ENCODE results near the gene RHOBTB1. TPM values are rescaled to one million over a fixed set of nuclear protein-coding genes. Genes with fewer than 3 reads are reported as not detected.

The RHOBTB1 gene
- total and polyA plus RNA-seq, 2 experiments from 2014 or later, result 4.6 to 13.2 TPM

DNA sequence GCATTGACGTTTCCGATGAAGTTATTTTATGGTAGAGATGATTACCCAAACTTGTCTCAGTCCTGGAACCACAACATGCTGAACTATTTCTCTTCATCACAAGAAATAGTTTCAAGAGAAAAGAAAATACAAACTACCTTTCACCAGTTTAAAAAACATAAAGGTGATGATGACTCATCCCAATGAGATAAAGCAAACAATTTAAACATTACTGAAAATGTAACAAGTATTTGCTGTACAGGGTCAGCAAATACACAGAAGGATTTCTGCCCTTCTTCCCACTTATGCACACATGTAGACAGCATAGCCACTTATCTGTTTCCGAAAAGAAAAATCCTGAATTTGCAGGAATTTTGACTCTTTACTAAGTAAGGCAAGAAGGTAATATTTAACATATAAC lies 50.8 kb downstream of the RHOBTB1 start (continued):
- TF ChIP-seq, protein P1, sequence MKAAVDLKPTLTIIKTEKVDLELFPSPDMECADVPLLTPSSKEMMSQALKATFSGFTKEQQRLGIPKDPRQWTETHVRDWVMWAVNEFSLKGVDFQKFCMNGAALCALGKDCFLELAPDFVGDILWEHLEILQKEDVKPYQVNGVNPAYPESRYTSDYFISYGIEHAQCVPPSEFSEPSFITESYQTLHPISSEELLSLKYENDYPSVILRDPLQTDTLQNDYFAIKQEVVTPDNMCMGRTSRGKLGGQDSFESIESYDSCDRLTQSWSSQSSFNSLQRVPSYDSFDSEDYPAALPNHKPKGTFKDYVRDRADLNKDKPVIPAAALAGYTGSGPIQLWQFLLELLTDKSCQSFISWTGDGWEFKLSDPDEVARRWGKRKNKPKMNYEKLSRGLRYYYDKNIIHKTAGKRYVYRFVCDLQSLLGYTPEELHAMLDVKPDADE (IDR thresholded peaks at IDR 0.05), result no peak
- TF ChIP-seq POLR2AphosphoS5 (IDR thresholded peaks at IDR 0.05; ENCODE audit: low read depth) (no peak), STAT1 (IDR thresholded peaks at IDR 0.05; ENCODE audit: unreplicated experiment) (no peak), JUNB (IDR thresholded peaks at IDR 0.05; ENCODE audit: unreplicated experiment) (no peak), NANOG (IDR thresholded peaks at IDR 0.05; ENCODE audit: borderline replicate concordance) (no peak), CREB1 (CRISPR knock-in tag; IDR thresholded peaks at IDR 0.05; ENCODE audit: low read depth) (no peak), ZNF331 (CRISPR knock-in tag; IDR thresholded peaks at IDR 0.05; ENCODE audit: low read depth) (no peak)
- TF ChIP-seq, protein P2, sequence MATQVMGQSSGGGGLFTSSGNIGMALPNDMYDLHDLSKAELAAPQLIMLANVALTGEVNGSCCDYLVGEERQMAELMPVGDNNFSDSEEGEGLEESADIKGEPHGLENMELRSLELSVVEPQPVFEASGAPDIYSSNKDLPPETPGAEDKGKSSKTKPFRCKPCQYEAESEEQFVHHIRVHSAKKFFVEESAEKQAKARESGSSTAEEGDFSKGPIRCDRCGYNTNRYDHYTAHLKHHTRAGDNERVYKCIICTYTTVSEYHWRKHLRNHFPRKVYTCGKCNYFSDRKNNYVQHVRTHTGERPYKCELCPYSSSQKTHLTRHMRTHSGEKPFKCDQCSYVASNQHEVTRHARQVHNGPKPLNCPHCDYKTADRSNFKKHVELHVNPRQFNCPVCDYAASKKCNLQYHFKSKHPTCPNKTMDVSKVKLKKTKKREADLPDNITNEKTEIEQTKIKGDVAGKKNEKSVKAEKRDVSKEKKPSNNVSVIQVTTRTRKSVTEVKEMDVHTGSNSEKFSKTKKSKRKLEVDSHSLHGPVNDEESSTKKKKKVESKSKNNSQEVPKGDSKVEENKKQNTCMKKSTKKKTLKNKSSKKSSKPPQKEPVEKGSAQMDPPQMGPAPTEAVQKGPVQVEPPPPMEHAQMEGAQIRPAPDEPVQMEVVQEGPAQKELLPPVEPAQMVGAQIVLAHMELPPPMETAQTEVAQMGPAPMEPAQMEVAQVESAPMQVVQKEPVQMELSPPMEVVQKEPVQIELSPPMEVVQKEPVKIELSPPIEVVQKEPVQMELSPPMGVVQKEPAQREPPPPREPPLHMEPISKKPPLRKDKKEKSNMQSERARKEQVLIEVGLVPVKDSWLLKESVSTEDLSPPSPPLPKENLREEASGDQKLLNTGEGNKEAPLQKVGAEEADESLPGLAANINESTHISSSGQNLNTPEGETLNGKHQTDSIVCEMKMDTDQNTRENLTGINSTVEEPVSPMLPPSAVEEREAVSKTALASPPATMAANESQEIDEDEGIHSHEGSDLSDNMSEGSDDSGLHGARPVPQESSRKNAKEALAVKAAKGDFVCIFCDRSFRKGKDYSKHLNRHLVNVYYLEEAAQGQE (IDR thresholded peaks at IDR 0.05; ENCODE audit: unreplicated experiment), result no peak

- no peak overlapping the region for H3K27ac Mint-ChIP-seq
- TF ChIP-seq EZH2phosphoT487 (IDR thresholded peaks at IDR 0.05; ENCODE audit: unreplicated experiment), result no peak
- TF ChIP-seq, protein P3, sequence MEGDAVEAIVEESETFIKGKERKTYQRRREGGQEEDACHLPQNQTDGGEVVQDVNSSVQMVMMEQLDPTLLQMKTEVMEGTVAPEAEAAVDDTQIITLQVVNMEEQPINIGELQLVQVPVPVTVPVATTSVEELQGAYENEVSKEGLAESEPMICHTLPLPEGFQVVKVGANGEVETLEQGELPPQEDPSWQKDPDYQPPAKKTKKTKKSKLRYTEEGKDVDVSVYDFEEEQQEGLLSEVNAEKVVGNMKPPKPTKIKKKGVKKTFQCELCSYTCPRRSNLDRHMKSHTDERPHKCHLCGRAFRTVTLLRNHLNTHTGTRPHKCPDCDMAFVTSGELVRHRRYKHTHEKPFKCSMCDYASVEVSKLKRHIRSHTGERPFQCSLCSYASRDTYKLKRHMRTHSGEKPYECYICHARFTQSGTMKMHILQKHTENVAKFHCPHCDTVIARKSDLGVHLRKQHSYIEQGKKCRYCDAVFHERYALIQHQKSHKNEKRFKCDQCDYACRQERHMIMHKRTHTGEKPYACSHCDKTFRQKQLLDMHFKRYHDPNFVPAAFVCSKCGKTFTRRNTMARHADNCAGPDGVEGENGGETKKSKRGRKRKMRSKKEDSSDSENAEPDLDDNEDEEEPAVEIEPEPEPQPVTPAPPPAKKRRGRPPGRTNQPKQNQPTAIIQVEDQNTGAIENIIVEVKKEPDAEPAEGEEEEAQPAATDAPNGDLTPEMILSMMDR (conservative IDR thresholded peaks at IDR 0.05; ENCODE audit: low read depth in 2 of 2), result no peak
- TF ChIP-seq, protein P2 (IDR thresholded peaks at IDR 0.05; ENCODE audit: unreplicated experiment), result no peak
Observed at GRCh38 chr10:60892571-60892970, 51.4 kb downstream of the RHOBTB1 start.

More at GRCh38 chr10:60892571-60892970, 51.4 kb downstream of the RHOBTB1 start:
- DNase-seq (ENCODE audit: low spot score), result no peak
- Histone ChIP-seq H4K20me1 (replicated peaks; ENCODE audit: insufficient read depth) (no peaks in the 10 kb centered on the region), H3K4me1 (ENCODE audit: insufficient read depth) (no peaks in the 10 kb centered on the region), H3K4me3 (no peak overlapping the region), H3F3A (replicated peaks; ENCODE audit: low read depth) (no peaks in the 10 kb centered on the region), H3K27me3 (ENCODE audit: insufficient read depth) (no peaks in the 10 kb centered on the region), H3K9me2 (ENCODE audit: insufficient read depth) (peaks cover 11% of the 10 kb centered on the region; the same call in 1 of the 2 replicates), H3K27ac (ENCODE audit: low read depth) (no peak overlapping the region), H3K79me2 (replicated peaks; ENCODE audit: insufficient read depth) (no peaks in the 10 kb centered on the region), H2AFZ (no peak overlapping the region), H3K36me3 (ENCODE audit: insufficient read depth) (0 out of 2 replicates have a peak, but pooled peaks cover 3% of the 10 kb centered on the region), H3K4me2 (no peak overlapping the region)
- H3K27me3 Mint-ChIP-seq (ENCODE audit: insufficient read depth, low read depth, poor library complexity), result no peaks in the 10 kb centered on the region
- ATAC-seq, result no peak
- no peaks in the 10 kb centered on the region for H3K9me3 Mint-ChIP-seq
- H3K36me3 Mint-ChIP-seq (ENCODE audit: low read depth), result peaks cover 3% of the 10 kb centered on the region; the same call in 2 of the 3 replicates
- no peak overlapping the region for H3K4me3 Mint-ChIP-seq
- H3K4me1 Mint-ChIP-seq, result no peaks in the 10 kb centered on the region; the same call in 2 of the 3 replicates

All from GM23338 (cell line).